ENCODE results near the gene SLC22A31. TPM values are rescaled to one million over a fixed set of nuclear protein-coding genes. Genes with fewer than 3 reads are reported as not detected.

SLC22A31 gene
- total RNA-seq, 1 donor from 2014 or later, result 2.6 TPM

GRCh38 chr16:89210165-89210903, 10.0 kb upstream of the SLC22A31 start:
- Mint-ChIP-seq H3K4me1 (ENCODE audit: low read depth) (no peaks in the 10 kb centered on the region), H3K27ac (no peak overlapping the region), H3K4me3 (no peak overlapping the region), H3K9me3 (no peaks in the 10 kb centered on the region), H3K27me3 (ENCODE audit: insufficient read depth) (peaks cover 7% of the 10 kb centered on the region), H3K36me3 (ENCODE audit: low read depth) (no peaks in the 10 kb centered on the region)
- no peak for DNase-seq (ENCODE audit: low spot score)
- intact Hi-C loops (cut with micrococcal nuclease), result loop anchor here (10.0 kb wide), 2 partner anchors 186 to 604 kb away; partner anchors contain the start of gene FANCA

GRCh38 chr16:89209522-89210044, 9.2 kb upstream of the SLC22A31 start:
- Mint-ChIP-seq H3K4me3 (no peak overlapping the region), H3K36me3 (ENCODE audit: low read depth) (no peaks in the 10 kb centered on the region), H3K4me1 (ENCODE audit: low read depth) (no peaks in the 10 kb centered on the region), H3K27me3 (ENCODE audit: insufficient read depth) (peaks cover 13% of the 10 kb centered on the region), H3K27ac (no peak overlapping the region), H3K9me3 (no peaks in the 10 kb centered on the region)
- DNase-seq (ENCODE audit: low spot score), result no peak
- intact Hi-C loops (cut with micrococcal nuclease), result loop anchor here (10.0 kb wide), 2 partner anchors 185 to 605 kb away; partner anchors contain the start of gene FANCA

- peaks cover 28% of the 10 kb centered on the region for H3K27me3 Mint-ChIP-seq (ENCODE audit: insufficient read depth)
- H3K36me3 Mint-ChIP-seq (ENCODE audit: low read depth), result no peaks in the 10 kb centered on the region
- H3K4me3 Mint-ChIP-seq, result no peak overlapping the region
- H3K9me3 Mint-ChIP-seq, result no peaks in the 10 kb centered on the region
- intact Hi-C loops (cut with micrococcal nuclease), result no loop called here
- DNase-seq (ENCODE audit: low spot score), result no peak
- no peak overlapping the region for H3K27ac Mint-ChIP-seq
- no peaks in the 10 kb centered on the region for H3K4me1 Mint-ChIP-seq (ENCODE audit: low read depth)
Measured at GRCh38 chr16:89207993-89208392, 7.7 kb upstream of the SLC22A31 start.

GRCh38 chr16:89202422-89203215, 2.3 kb upstream of the SLC22A31 start:
- DNase-seq (ENCODE audit: low spot score), result no peak
- peaks cover 41% of the 10 kb centered on the region for H3K27me3 Mint-ChIP-seq (ENCODE audit: insufficient read depth)
- no peaks in the 10 kb centered on the region for H3K4me1 Mint-ChIP-seq (ENCODE audit: low read depth)
- intact Hi-C loops (cut with micrococcal nuclease), result no loop called here
- H3K27ac Mint-ChIP-seq, result no peak overlapping the region
- H3K9me3 Mint-ChIP-seq, result no peaks in the 10 kb centered on the region
- peak overlapping the region; percentile 59 for H3K4me3 Mint-ChIP-seq
- H3K36me3 Mint-ChIP-seq (ENCODE audit: low read depth), result no peaks in the 10 kb centered on the region

- Mint-ChIP-seq H3K27me3 (ENCODE audit: insufficient read depth) (peaks cover 40% of the 10 kb centered on the region), H3K27ac (no peak overlapping the region), H3K9me3 (no peaks in the 10 kb centered on the region), H3K36me3 (ENCODE audit: low read depth) (no peaks in the 10 kb centered on the region), H3K4me1 (ENCODE audit: low read depth) (no peaks in the 10 kb centered on the region), H3K4me3 (peak overlapping the region; percentile 59)
- peak; percentile 74 for DNase-seq (ENCODE audit: low spot score)
- intact Hi-C loops (cut with micrococcal nuclease), result loop anchor here (1.0 to 2.0 kb wide), 4 partner anchors 8 to 45 kb away; partner anchors contain the start of genes CDH15 and ZNF778
Measured at GRCh38 chr16:89201439-89202377, 1.4 kb upstream of the SLC22A31 start.

- DNase-seq (ENCODE audit: low spot score), result no peak
- H3K4me1 Mint-ChIP-seq (ENCODE audit: low read depth), result no peaks in the 10 kb centered on the region
- H3K27me3 Mint-ChIP-seq (ENCODE audit: insufficient read depth), result peaks cover 36% of the 10 kb centered on the region
- no peak overlapping the region for H3K27ac Mint-ChIP-seq
- H3K36me3 Mint-ChIP-seq (ENCODE audit: low read depth), result no peaks in the 10 kb centered on the region
- H3K9me3 Mint-ChIP-seq, result no peaks in the 10 kb centered on the region
- H3K4me3 Mint-ChIP-seq, result peak overlapping the region; percentile 45
- intact Hi-C loops (cut with micrococcal nuclease), result loop anchor here (1.0 to 2.0 kb wide), 4 partner anchors 8 to 46 kb away; partner anchors contain the start of genes CDH15 and ZNF778
Measured at GRCh38 chr16:89200850-89201411, 594 bp upstream of the SLC22A31 start.

GRCh38 chr16:89199241-89200123, 855 bp downstream of the SLC22A31 start:
- Mint-ChIP-seq H3K9me3 (no peaks in the 10 kb centered on the region), H3K27me3 (ENCODE audit: insufficient read depth) (peaks cover 30% of the 10 kb centered on the region), H3K4me1 (ENCODE audit: low read depth) (no peaks in the 10 kb centered on the region), H3K4me3 (peak overlapping the region; percentile 22), H3K27ac (no peak overlapping the region), H3K36me3 (ENCODE audit: low read depth) (no peaks in the 10 kb centered on the region)
- DNase-seq (ENCODE audit: low spot score), result no peak
- intact Hi-C loops (cut with micrococcal nuclease), result loop anchor here (2.0 kb wide), 2 partner anchors 17 to 47 kb away; partner anchors contain the start of gene ZNF778

- Mint-ChIP-seq H3K27me3 (ENCODE audit: insufficient read depth) (peaks cover 22% of the 10 kb centered on the region), H3K27ac (no peak overlapping the region), H3K36me3 (ENCODE audit: low read depth) (no peaks in the 10 kb centered on the region), H3K9me3 (no peaks in the 10 kb centered on the region), H3K4me1 (ENCODE audit: low read depth) (no peaks in the 10 kb centered on the region), H3K4me3 (no peak overlapping the region)
- intact Hi-C loops (cut with micrococcal nuclease), result no loop called here
- DNase-seq (ENCODE audit: low spot score), result no peak
Measured at GRCh38 chr16:89198417-89199240, 1.7 kb downstream of the SLC22A31 start.

GRCh38 chr16:89197633-89198416, 2.5 kb downstream of the SLC22A31 start:
- H3K27me3 Mint-ChIP-seq (ENCODE audit: insufficient read depth), result peaks cover 14% of the 10 kb centered on the region
- no peaks in the 10 kb centered on the region for H3K36me3 Mint-ChIP-seq (ENCODE audit: low read depth)
- no peaks in the 10 kb centered on the region for H3K4me1 Mint-ChIP-seq (ENCODE audit: low read depth)
- intact Hi-C loops (cut with micrococcal nuclease), result no loop called here
- no peak for DNase-seq (ENCODE audit: low spot score)
- H3K4me3 Mint-ChIP-seq, result no peak overlapping the region
- no peak overlapping the region for H3K27ac Mint-ChIP-seq
- no peaks in the 10 kb centered on the region for H3K9me3 Mint-ChIP-seq

- Mint-ChIP-seq H3K27me3 (ENCODE audit: insufficient read depth) (peaks cover 10% of the 10 kb centered on the region), H3K9me3 (no peaks in the 10 kb centered on the region), H3K4me3 (no peak overlapping the region), H3K4me1 (ENCODE audit: low read depth) (no peaks in the 10 kb centered on the region), H3K27ac (no peak overlapping the region), H3K36me3 (ENCODE audit: low read depth) (no peaks in the 10 kb centered on the region)
- DNase-seq (ENCODE audit: low spot score), result no peak
- intact Hi-C loops (cut with micrococcal nuclease), result no loop called here
Measured at GRCh38 chr16:89197033-89197632, 3.2 kb downstream of the SLC22A31 start.

Measured in activated T-helper 1 cell treated with anti-CD3 and anti-CD28 coated beads, Interleukin-12 subunit alpha, Interleukin-12 subunit beta, Interleukin-2, Interleukin-4 antibody, amounts not matched to agents 30 ng/mL and 10 ng/mL and 1 ng/mL, durations not matched to agents 14 hours and 24 hours and 36 hours (primary cell).